GM12801 (cell line): ENCODE data around the gene ARSG.

Experiments used
- TF ChIP-seq, protein P1 (sequence below): IDR thresholded peaks from one replicate; pipeline ENCODE4 v1.5.1; 2011; ENCODE audit warnings: control low read depth; ENCODE audit not compliant: insufficient read length; ENCODE audit errors: extremely low read depth

The ARSG gene

DNA sequence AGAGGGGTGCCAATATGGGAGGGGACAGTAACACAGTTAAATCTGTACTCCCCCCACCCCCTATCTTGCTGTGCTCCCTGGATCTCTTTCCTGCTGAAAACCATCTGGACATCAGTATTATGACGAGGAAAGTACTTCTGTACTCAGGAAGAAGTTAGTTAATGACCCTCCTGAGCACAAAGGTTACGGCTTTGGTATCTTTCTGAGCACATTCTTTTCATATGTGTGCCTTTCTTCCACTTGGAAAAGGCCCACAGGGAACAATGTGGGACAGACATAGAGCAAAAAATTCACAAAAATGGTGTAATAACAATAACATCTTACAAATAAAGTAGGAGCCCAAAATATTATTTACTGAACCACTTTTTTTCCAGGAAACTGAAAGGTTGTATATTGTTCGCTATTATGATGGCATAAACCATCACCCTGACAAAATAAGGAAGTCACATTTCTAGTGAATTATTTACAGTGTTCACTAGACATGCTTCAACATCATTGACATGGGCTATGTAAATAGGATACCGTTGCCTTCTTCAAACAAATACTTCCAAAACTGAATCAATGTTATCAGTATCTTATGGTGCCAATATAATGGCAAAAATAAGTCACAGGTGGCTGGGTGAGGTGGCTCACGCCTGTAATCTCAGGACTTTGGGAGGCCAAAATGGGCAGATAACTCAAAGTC, 160.5 kb downstream of the ARSG start:
- TF ChIP-seq, protein P1, sequence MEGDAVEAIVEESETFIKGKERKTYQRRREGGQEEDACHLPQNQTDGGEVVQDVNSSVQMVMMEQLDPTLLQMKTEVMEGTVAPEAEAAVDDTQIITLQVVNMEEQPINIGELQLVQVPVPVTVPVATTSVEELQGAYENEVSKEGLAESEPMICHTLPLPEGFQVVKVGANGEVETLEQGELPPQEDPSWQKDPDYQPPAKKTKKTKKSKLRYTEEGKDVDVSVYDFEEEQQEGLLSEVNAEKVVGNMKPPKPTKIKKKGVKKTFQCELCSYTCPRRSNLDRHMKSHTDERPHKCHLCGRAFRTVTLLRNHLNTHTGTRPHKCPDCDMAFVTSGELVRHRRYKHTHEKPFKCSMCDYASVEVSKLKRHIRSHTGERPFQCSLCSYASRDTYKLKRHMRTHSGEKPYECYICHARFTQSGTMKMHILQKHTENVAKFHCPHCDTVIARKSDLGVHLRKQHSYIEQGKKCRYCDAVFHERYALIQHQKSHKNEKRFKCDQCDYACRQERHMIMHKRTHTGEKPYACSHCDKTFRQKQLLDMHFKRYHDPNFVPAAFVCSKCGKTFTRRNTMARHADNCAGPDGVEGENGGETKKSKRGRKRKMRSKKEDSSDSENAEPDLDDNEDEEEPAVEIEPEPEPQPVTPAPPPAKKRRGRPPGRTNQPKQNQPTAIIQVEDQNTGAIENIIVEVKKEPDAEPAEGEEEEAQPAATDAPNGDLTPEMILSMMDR: no peak

DNA sequence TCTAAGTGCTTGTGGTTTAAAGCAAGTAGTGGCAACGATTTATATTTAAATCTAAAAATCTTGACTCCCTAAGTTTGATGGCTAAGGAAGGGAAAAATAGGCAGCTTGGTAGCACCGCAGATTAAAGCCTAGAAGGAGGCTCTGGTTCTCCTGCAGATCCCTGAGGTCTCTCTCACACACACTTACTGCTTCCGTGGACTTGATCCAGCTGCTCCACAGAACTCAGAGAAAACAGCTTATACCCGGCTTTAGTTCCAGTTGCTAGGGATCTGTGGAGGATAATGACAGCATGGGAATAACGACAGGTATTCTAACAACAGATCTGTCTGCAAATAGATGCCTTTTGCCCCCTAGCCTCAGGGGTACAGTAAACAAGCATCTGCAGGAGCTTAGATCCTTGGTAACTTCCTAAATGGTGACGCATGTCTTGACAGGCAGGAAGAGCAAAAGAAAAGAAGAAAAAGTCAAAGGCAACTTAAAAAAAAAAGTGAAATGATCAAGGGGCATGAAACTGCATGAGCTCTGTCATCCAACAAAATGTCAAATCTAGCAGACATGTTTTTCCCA, 161.5 kb downstream of the ARSG start:
- TF ChIP-seq, protein P1: no peak

DNA sequence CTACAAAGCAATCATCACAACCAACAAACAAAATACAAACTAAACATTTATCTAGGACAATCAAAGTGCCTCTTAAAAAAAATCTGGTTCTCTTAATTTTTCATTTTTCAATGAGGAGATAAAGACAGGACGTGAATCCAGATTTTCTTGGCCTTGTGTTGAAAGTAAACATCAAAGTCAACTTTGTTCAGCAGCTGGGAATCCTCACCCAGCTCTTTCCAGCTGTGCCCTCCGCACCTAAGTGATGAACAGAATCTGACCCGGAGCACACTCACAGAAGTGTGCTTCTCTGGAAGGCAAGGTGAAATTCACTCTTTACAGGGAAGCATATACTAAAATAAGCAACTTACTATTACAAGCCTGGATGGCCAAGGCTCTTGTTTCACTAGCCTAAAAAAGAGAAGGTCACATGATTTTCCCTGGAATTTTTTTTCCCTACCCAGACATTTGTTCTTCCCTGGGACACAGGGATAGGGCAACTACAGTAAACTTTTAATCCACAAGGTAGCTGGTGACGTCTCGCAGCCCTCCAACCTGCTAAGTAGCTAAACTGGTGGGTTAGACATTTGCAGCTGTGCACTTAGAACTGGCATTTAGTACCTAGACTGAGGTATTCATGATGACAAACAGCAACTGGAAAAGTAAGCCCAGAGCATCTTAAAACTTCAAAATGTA, 162.8 kb downstream of the ARSG start:
- TF ChIP-seq, protein P1: no peak

DNA sequence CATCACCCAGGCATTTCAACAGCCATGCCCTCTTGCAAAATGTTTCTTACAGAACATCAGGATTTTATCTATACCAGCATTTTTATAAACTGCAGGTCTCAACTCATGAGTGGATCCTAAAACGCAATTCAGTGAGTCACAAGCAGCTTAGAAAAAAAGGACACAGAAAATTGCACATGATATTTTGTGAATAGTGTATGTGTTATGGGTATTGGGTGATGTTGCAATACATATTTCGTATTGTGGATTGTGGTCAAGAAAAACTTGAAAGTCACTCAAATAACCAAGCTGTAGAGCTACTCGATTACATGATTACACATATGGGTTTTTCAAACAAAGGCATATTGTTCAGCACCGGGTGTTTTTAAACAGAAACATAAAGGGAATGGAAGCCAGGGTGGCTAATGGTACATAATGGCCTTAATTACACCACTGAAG, 164.6 kb downstream of the ARSG start:
- TF ChIP-seq, protein P1: no peak

DNA sequence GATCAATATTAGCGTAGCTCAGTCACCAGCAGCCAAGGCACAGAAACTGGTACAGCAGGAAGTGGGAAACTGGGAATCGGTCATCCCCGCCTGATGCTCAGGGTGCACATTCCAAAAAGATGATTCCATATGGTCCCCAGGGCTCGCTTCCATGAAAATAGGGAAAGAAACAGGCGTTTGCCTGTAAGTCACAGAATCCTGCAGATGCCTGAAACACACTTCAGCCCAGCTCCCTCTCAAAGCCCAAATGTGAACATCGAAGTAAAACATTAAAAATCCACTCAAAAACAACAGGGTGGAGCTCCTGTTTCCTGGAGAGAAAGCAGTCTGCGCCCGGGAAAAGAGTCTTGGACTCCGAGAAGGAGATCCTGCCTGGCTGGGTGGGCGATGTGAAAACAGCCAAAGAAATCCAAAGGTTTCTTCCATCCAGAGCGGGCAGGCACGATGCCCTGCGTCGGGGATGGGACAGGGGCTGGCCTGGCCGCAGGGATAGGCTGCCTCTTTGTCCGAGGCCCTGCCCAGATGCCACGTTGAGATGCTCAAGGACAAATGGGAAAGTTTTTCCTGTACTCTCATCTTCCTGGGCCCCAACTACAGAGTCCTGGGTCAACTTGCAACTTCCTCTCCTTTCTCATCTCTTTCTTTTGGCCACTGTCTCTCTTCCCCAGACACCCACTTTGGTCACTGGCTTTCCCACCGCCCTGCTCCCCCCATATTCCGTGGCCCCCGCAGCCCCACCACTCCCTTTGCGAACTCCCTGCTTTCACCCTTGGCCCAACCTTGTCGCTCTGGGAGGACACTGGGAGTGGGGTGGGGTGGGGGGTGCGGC, 165.3 kb downstream of the ARSG start:
- TF ChIP-seq, protein P1: no peak

DNA sequence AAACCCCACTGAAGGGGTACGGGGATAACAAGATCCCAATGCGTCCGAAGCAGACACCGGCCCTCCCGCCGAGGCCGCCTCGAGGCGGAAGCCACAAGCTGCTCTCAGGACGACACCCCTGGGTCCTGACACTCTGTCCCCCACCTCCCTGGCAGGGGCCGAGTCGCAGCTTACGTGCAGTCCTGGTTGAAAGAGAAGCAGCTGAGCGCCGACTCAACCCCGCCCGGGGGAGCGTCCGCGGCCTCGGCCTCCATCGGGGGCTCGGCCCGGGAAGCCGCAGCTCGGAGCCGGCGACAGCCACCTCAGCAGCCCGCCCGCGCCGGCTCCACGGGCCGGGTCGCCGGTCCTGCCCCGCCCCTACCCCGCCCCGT, 165.9 kb downstream of the ARSG start, which contains the start of gene WIPI1:
TSS of gene WIPI1 (minus strand) at position 329 of the 371 bp plus-strand sequence. CDS start at position 254, 75 bp downstream.
- TF ChIP-seq, protein P1: no peak
